HL-60/S4 (cell line): Measurements from ENCODE around the gene CMC2.

Source experiments
- in situ Hi-C: fragments of 300-500 bp; cut with MboI; formaldehyde crosslinking; loops from 2 replicates; pipeline ENCODE4 v1.14.3; 2022; ENCODE audit warnings: low sequenced_read_pairs

CMC2 gene

DNA sequence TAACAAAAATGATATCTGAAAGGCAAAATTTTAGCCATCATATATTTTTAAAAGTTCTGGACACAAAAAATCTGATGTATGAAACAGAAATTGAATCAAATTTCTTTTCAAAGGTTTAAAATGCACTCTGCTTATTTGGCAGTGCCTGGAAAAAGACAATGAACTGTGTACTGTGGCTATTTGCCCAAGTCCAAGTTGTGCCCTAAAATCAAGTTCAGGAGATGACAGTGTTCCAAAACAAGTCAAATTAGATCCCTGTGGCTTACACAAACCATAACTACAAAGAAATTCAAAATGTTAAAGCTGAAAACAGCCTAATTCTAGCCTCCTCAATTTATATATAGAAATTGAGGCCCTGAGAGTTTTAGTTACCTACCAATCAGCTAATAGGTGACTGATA lies 25.6 kb downstream of the CMC2 start:
- in situ Hi-C loops, result no loop called here

DNA sequence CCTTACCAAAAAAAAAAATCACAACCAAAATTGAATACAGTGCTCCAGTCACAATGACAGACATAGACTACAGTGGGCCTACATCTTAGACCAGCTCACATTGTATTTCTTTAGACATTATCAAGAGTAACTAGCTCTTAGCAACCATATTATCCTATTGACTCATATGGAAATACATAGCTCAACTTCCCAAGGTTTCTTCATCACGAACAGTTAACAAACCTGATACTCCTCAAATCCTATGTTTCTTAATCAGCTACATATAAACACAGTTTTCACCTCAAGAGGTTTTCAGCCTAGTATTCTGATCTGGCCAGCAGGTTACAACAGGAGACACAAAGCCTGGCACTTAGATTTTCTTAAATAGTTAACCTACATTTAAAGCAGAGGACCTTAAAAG lies 29.7 kb downstream of the CMC2 start:
- in situ Hi-C loops, result no loop called here

DNA sequence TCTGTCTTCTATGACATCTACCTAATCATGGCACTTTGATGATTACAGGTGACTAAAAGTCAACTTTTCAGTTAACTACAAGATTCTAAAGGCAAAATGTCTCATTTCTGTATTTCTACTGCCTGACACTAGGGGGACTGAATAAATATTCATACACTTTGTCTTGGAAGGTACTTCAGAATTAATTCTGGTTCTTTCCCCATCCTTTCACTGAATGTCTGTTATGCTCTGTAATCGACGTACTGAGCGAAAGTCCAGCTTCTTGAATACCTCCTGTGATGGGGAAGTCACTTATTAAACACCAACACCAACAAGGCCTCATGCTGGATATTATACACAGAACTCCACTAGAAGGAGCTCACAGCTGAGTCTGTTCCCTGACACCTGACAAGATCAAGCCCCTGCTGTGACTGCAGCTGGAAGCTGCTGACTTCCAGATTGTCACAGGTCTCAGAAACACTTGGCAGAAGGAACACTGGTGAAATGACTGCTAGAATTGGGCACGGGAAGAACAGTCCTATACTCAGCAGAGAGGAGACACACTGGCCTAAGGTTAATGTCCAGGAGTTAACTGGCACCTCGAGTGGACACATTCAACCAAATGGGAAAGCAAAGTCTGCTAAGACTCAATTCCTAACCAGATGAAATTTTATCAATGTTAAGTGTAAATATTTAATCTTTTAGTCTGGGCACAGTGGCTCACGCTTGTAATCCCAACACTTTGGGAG lies 31.9 kb downstream of the CMC2 start:
- in situ Hi-C loops, result no loop called here

DNA sequence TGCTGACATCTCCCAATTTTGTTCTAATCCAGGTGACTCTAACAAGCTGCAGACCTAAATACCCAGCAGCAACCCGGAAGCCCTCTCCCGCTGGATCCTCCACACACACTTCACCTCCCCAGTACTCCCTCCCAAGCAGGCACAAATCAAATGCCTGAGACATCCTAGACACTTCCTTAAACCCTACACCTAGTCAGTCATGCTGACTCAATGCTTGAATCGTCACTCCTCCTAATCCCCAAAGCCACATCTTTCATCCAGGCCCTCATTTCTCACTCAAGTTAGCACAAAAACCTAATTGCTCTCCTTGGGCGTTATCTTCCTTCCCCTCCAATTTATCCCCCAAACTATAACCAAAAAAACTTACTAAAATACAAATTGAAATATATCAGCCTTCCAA lies 32.7 kb downstream of the CMC2 start:
- in situ Hi-C loops, result no loop called here

DNA sequence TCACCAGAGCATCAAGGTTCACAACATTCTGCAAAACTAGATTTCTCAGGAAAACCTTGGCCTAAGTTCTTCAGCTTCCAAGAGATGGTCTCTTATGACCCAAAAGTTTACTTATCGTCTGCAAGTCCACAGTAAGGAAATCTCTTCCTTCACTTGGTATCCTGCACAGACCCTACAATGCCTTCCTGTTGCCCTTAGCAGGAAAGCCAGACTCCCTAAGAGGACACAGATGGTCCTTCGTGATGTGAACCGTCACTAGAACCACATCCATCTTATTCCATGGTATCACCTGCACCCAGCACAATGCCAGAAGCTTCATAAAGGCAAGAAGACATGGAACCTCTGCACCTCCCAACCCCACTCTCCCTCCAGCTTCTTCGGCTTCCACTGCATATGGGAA lies 34.1 kb downstream of the CMC2 start:
- in situ Hi-C loops, result no loop called here

DNA sequence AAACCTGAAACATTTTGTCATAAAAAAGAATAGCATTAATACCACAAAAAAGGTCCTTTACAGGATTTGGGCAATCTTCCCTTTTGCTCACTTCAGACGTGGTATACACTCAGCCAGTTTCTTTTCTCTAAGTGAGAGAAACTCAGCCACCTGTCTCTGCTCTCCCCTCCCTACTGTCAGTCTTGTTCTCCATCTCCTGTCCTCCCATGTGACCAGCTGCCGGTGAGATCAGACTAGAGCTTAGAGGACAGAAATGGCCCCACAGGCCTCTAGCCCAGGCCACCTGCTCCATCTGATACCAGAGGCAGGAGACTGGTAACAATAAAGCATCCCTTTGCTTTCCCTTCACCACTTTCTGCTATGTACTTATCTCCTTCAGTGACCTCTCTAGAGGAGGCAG lies 34.9 kb downstream of the CMC2 start:
- in situ Hi-C loops, result no loop called here

DNA sequence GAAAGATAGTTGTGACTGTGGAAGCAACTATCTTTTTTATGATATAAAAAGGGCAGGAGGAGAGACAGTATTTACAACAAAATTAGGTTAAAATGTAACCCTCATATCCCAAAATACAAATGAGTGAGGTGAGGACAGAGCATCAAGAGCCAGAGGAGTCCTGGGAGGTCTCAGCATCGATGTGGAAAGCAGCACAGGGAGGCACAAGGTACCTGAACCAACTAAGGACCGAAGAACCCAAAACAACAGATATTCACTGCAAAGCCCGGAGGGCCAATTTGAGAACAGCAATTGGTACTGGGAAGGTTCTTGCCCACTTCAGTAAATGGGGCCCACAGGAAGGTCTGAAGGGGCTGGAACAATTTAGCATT lies 37.6 kb downstream of the CMC2 start:
- in situ Hi-C loops, result no loop called here

DNA sequence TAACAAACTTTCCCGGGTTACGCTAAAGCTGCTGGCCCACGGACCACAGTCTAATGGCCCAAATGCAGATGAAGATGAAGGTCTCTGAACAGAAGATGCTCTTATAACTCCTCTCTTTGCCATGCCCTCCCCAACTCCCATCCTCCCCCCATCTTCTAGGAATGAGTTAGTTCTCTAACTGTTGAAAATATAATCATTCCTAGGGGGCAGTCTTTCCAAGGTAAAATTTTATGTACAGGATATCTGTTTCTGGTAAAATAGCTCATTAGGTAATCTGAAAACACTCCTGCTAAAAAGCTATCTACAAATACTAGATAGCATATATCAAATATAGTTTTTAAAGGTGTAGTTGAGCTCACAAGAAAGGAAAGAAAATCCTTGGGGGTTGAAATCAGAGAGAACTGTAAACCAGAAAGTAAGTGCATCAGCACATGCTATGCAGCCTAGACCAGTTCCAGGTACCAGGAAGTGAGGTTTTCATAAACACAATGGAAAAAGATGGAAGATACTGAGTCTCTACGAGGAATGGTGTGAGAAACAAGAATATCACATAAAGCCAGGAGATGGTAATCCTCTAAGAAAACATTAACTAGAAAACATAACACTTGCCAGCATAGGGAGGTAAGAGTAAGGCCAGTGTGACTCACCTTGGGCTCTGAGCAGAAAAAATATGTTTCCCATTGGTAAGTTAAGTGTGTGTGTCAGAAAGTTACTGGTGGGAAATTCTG lies 38.1 kb downstream of the CMC2 start:
- in situ Hi-C loops, result no loop called here

DNA sequence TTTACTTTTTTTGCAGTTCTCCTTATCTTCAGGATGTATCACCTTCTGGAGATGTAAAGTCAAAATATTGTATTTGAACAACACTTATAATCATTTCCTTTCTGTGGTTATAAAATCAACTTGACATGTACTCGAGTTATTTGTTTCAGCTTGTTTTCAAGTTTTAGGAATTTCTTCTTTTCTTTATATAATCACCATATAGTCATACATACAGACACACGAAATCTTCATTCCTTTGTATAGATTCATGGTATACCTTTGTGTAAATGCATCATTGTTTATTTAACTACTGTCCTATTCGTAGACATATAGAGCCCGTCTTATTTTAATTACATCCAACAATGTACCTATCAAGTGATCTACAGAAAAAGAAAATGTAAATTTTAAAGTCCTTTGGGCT lies 40.1 kb downstream of the CMC2 start:
- in situ Hi-C loops, result no loop called here

DNA sequence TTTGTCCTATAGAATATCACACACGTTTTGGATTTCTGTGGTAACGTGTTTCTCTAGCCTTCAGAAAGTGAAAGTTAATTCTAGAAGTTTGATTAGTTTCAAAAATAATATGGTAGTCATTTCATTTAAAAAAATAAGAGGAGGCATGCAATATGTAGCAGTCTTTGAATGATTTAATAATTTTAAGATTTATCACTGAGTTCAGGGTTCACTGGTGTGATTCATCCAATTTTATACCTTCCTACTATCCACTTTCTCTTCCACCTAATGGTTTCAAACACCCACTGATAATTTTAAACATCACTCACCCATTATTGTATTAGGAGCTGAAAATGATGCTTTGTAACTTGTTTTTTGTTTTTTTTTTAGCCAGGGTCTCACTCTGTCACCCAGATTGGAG lies 42.3 kb downstream of the CMC2 start:
- in situ Hi-C loops, result no loop called here

DNA sequence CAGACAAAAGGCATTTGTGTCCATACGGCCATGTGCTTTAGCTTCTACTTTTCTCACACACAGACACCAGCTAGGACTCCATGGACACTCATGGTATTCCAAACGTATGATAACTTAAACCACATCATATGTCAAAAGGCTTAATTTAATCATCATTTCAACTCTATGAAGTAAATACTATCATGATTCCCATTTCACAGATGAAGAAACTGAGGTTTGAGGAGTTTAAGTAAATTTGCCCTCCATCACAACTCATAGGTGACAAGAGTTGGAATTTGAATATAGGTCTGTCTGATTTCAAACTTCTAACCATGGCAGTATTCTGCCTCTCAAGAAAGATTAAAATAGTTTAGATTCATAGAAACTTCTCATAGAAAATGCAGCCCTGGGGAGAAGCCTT lies 43.8 kb downstream of the CMC2 start:
- in situ Hi-C loops, result no loop called here

DNA sequence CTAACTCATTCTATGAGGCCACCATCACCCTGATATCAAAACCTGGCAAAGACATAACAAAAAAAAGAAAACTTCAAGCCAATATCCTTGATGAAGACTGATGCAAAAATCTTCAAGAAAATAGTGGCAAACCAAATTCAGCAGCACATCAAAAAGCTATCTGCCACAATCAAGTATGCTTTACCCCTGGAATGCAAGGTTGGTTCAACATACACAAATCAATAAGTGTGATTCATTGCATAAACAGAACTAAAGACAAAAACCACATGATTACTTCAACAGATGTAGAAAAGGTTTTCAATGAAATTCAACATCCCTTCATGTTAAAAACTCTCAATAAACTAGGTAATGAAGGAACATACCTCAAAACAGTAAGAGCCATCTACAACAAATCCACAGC lies 48.4 kb downstream of the CMC2 start:
- in situ Hi-C loops, result no loop called here

DNA sequence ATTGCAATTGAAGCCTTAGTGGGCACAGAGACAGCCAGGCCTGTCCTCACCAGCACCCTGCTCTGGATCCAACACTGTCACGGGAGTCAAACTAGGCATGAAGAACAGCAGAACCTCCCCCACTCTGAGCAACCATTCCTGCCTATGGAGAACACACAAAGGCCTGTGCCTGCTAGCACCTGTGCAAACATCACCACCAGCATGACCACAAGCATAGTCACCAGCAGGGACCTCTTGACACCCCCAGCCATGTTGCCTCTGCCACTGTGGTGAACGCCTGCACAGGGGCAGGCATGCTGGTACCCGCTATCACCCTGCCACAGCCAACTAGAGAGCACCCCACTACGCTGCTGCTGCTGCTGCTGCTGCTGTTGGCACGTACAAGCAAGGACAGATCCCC lies 51.7 kb downstream of the CMC2 start:
- in situ Hi-C loops, result no loop called here

DNA sequence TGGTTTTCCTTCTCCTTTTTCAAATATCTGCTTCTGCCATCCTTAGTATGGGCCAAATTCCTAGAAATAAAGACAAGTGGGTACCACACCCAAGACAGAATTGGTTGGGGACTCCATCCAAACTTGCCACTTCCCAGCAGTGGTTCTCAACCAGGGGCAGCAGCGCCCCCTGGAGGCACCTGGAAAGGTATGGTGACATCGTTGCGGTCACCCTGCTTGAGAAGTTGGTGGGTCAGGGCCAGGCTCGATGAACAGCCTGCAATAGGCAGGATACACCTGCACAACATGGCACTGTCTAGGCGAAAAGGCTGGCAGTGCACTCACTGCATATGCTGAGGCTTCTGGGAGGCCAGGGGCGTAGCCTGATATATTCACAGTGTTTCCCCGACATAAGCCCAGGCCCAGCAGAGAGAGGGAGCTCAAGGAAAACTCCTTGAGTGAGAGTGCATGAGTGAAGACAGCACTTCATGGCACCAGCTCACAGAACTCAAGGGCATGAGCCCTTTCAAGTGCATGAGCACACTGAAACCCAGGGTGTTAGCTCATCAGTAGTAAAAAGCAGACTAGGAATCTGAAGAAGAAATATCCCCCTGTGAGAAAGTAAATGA lies 57.7 kb downstream of the CMC2 start:
- in situ Hi-C loops, result no loop called here

DNA sequence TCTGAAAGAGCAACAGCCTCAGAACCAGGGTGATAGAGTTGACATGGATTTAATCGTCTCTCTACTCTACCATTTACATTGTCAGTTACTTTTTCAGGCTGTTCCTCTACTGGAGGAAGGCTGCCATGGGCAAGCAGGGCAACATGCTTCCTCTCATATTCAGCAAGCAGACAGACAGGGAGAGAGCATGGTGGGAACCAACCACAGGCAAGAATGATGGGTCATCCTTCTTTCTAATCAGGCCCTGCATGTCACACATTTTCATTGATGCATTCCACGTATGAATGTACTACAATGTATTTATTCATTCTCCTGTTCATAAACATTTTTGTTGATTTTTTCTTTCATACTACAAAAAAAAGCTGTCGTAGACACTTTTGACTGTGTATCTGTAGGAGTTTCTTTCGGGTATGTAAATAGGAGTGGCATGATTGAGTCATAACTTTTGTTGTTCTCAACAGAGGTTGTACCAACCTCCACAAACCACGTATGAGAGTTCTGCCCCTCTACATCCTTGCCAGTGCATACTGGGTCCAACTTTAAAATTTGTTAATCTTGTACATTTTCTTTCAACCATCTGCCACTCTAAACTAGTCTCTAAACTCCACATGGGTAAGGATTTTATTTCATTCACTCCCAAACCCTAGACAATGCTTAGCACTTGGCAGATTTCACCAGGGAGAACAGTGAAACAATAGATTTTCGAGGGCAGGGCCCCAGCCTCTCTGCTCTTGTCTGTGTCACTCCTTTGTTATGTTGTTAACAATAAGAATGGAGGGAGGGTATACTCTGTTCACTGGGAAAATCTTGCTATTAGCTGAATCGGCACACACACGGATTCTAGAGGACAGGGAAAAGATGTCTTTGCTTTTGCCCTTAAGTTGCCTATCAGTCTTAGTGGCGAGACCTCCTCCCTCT lies 58.7 kb downstream of the CMC2 start:
- in situ Hi-C loops, result no loop called here

DNA sequence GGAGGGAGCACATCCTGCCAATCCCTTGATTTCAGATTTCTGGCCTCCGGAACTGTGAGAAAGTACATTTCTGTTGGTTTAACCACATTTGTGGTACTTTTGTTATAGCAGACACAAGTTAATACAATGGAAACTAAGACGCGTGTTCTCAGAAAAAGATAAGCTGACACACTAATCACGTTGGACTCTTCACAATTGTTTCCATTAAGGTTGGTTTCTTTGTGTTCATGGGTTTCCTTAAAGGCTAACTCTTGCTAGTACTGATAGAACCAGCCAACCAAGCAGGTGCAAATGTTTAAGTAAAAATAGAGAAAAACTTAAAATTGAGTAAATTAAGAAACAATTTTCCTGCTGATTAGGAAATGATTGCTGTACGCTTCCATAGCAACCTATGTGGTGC lies 59.4 kb downstream of the CMC2 start:
- in situ Hi-C loops, result no loop called here

DNA sequence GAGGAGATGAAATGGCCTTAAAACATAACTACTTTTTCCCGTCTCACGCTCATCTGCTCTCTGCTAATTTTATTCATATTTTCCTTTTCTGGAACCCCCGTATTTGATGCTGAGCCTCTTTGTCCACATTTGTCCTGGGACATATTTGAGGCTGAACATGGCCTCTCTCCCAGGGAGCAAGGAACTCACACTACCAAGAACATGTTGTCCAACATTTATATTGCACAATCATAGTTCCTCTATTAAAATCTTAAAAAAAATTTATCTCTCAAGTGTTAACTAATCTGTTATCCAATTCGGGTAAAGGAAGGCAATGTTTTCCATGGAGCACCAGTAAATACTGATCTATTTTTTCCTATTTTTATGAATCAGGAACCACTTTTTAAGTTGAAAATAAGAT lies 60.2 kb downstream of the CMC2 start:
- in situ Hi-C loops, result no loop called here

DNA sequence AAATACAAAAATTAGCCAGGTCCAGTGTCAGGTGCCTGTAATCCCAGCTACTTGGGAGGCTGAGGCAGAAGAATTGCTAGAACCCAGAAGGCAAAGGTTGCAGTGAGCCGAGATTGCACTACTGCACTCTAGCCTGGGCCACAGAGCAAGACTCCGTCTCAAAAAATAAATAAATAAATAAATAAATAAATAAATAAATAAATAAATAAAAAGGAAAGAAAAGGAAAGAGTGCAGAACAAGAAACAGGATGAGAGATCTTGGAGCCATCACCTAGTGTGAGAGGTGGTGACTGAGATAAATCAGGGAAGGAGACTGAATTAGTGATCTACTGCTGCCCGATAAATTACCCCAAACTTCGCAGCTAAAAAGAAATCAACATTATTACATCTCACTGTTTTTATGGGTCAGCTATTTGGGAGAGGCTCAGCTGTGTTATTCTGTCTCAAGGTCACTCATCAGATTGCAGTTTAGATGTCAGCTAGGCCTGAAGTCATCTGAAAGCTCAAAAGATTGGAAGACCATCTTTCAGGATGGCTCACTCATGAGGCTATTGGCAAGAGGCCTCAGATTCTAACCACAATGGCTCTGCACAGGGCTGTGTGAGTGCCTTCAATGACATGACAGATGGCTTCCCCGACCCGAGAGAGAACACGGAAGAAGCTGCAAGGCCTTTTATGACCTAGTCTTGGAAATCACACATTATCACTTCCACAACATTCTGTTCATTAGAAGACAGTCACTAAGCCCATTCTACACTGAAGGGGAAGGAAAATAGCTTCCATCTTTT lies 66.4 kb downstream of the CMC2 start:
- in situ Hi-C loops, result no loop called here

DNA sequence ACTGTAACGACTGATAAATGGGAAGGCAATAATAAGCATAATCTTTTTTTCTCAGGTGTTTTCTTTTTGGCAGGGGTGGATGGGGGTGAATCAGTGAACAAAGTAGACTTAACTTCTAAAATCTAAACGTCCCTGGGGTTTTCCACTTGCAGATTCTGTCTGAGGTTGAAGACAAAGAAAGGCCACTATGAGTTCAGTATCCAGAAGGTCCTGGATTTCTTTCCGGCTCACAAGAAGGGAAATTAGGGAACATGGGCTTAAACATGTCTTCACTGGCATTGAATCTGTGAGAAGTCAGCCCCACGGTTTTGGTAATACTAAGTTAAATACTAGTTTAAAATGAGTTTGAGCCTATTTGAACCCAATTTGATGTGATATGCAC lies 67.8 kb downstream of the CMC2 start:
- in situ Hi-C loops, result no loop called here

DNA sequence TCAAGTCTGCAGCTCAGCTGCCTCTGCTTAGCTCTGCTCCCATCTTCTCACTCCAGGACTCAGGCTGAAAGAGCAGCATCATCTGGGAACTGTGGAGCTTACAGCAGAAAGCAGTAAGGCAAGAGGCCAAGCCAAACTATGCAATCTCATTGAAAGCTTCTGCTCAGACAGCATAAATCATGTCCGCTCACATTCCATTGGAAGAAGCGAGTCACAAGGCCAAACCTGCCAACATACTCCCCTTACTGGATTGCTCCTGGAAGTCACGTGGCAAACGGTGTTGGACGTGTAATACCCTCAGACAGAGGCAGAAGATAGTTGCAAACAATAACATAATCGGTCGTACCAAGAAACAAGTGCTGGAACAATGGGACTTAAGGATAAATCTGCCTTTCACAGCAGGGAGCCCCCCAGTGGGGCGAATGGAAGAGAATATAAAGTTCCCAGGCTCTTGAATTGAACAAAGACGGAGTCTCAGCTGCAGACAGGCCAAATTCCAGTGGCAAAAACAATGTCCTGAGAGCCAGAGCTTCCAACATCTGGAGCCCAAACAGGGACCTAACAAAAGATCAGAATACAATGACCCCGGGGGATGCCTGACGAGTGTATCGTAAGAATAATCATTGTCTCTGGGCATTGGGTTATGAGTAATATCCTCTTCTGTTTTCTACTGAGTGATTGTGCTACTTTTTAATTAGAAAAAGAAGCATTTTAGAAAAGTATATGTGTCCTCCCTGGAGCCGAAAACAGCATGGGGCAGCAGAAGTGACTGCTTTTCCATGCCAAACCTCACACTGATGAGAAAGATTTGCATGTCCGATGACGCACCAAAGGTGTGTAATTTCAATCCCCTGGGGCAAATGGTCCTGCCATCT lies 68.4 kb downstream of the CMC2 start:
- in situ Hi-C loops, result no loop called here
